Smooth muscle cell (in vitro differentiated cells): Measurements from ENCODE around the gene HACD2. TPM values are rescaled to one million over a fixed set of nuclear protein-coding genes. Genes with fewer than 3 reads are reported as not detected.

ENCODE experiments used
- DNase-seq: peaks from one replicate; lab custom pipeline; 2025; ENCODE audit not compliant: unreplicated experiment; lab: John Stamatoyannopoulos, UW
- H2AFZ ChIP-seq: fragments of 200-600 bp; sonication (generic); 2 replicates; pipeline ENCODE4 v1.6.0; 2016; ENCODE audit warnings: antibody characterized with exemption, low read depth, mild to moderate bottlenecking
- H3F3A ChIP-seq: fragments of 200-600 bp; sonication (generic); 2 replicates; pipeline ENCODE4 v1.6.0; 2017; ENCODE audit warnings: antibody characterized with exemption, low read depth
- H3K27ac ChIP-seq: fragments of 200-600 bp; sonication (generic); 2 replicates; pipeline ENCODE4 v1.5.1; 2016; ENCODE audit warnings: low read depth, mild to moderate bottlenecking
- H3K27me3 ChIP-seq: fragments of 200-600 bp; sonication (generic); 2 replicates; pipeline ENCODE4 v1.6.1; 2016; ENCODE audit warnings: low read depth, mild to moderate bottlenecking
- H3K36me3 ChIP-seq: fragments of 200-600 bp; sonication (generic); 2 replicates; pipeline ENCODE4 v1.5.1; 2016; ENCODE audit warnings: low read depth
- H3K4me1 ChIP-seq: fragments of 200-600 bp; sonication (generic); 2 replicates; pipeline ENCODE4 v1.5.1; 2016; ENCODE audit warnings: low read depth
- H3K4me2 ChIP-seq: fragments of 200-600 bp; sonication (generic); 2 replicates; pipeline ENCODE4 v1.6.0; 2016; ENCODE audit warnings: mild to moderate bottlenecking
- H3K4me3 ChIP-seq: fragments of 200-600 bp; sonication (generic); 2 replicates; pipeline ENCODE4 v1.5.1; 2016; ENCODE audit warnings: mild to moderate bottlenecking
- H3K79me2 ChIP-seq: fragments of 200-600 bp; sonication (generic); 2 replicates; pipeline ENCODE4 v1.6.0; 2016; ENCODE audit warnings: low read depth, mild to moderate bottlenecking
- H3K9ac ChIP-seq: fragments of 200-600 bp; sonication (generic); 2 replicates; pipeline ENCODE4 v1.6.0; 2016; ENCODE audit warnings: low read depth
- H3K9me3 ChIP-seq: fragments of 200-600 bp; sonication (generic); replicated peaks from 2 replicates; pipeline ENCODE4 v1.5.1; 2016; ENCODE audit warnings: low read depth
- H4K20me1 ChIP-seq: fragments of 200-600 bp; sonication (generic); 2 replicates; pipeline ENCODE4 v1.6.0; 2016; ENCODE audit warnings: low read depth
- whole genome bisulfite sequencing: methylation state at CpG from one replicate; pipeline ENCODE4 v1.1.7; 2016; ENCODE audit warnings: low lambda C conversion rate; 5-methylcytosine and 5-hydroxymethylcytosine counted together
- polyA plus RNA-seq: library from polyadenylated mRNA; unstranded; fragments of >200 nt; fragmentation: Nextera tagmentation; extraction: Ambion mirVana; gene quantifications from 2 replicates; pipeline ENCODE4 v1.2.1, GENCODE V29; 2016
- total RNA-seq: library from RNA; depleted of rRNA; stranded (reverse); fragments of >200 nt; gene quantifications from 2 replicates; pipeline ENCODE4 v1.2.3, GENCODE V29; 2014
- TF ChIP-seq, protein P1 (sequence below): fragments of 200-600 bp; sonication (generic); IDR thresholded peaks from 2 replicates; pipeline ENCODE4 v1.5.1; 2017; ENCODE audit warnings: borderline replicate concordance, mild to moderate bottlenecking, antibody characterized with exemption; ENCODE audit not compliant: insufficient read depth, poor library complexity, severe bottlenecking

HACD2 gene
- total and polyA plus RNA-seq, 2 experiments from 2014 or later: 9.5 to 28.3 TPM

DNA sequence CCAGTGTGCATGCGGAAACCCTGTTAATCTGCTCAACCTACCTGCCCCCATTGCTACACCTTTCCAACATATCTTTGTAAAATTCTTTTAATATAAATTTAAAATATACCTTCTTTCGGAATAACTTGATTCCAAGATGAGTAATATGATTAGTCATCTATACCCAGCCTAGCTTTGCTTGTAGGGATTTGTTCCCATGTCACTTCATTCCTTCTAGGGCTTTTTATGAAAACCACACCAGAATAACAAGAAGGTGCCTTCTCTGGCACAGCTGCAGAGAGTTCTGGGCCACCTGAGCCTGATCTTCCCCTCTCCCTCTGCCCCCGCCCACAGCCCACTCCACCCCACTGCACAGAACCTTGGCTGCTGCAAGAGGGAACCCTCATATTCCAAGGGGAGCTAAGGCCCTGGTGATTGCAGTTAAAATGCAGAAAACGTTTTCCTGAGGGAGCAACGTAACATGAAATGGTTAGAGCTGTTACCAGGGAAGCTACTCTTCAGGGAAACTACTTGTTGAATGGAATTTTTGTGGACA is 38.6 kb upstream of the HACD2 start:
- no peak overlapping the region for H3K4me3 ChIP-seq
- no peaks in the 10 kb centered on the region for H3K27me3 ChIP-seq
- H3K27ac ChIP-seq: no peak overlapping the region
- peaks cover 3% of the 10 kb centered on the region for H3K4me1 ChIP-seq
- DNase-seq: no peak
- H3K36me3 ChIP-seq: no peaks in the 10 kb centered on the region
- no peaks in the 10 kb centered on the region for H4K20me1 ChIP-seq
- WGBS: 85% methylated on average over 5 of the region's 5 CpGs
- H3K4me2 ChIP-seq: peak overlapping the region; percentile 9
- H3K9ac ChIP-seq: no peak overlapping the region
- no peaks in the 10 kb centered on the region for H3K79me2 ChIP-seq
- TF ChIP-seq, protein P1, sequence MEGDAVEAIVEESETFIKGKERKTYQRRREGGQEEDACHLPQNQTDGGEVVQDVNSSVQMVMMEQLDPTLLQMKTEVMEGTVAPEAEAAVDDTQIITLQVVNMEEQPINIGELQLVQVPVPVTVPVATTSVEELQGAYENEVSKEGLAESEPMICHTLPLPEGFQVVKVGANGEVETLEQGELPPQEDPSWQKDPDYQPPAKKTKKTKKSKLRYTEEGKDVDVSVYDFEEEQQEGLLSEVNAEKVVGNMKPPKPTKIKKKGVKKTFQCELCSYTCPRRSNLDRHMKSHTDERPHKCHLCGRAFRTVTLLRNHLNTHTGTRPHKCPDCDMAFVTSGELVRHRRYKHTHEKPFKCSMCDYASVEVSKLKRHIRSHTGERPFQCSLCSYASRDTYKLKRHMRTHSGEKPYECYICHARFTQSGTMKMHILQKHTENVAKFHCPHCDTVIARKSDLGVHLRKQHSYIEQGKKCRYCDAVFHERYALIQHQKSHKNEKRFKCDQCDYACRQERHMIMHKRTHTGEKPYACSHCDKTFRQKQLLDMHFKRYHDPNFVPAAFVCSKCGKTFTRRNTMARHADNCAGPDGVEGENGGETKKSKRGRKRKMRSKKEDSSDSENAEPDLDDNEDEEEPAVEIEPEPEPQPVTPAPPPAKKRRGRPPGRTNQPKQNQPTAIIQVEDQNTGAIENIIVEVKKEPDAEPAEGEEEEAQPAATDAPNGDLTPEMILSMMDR: no peak
- H3K9me3 ChIP-seq: no peaks in the 10 kb centered on the region
- H2AFZ ChIP-seq: no peak overlapping the region
- peaks cover 4% of the 10 kb centered on the region for H3F3A ChIP-seq

GRCh38 chr3:123622766-123623165 is 37.9 kb upstream of the HACD2 start:
- TF ChIP-seq, protein P1: no peak
- no peaks in the 10 kb centered on the region for H3K27me3 ChIP-seq
- H3K27ac ChIP-seq: no peak overlapping the region
- no peaks in the 10 kb centered on the region for H3K9me3 ChIP-seq
- H3K9ac ChIP-seq: no peak overlapping the region
- H3K4me3 ChIP-seq: no peak overlapping the region
- no peaks in the 10 kb centered on the region for H4K20me1 ChIP-seq
- no peak overlapping the region for H2AFZ ChIP-seq
- no peaks in the 10 kb centered on the region for H3K79me2 ChIP-seq
- WGBS: 89% methylated on average over 2 of the region's 2 CpGs
- peaks cover 5% of the 10 kb centered on the region for H3F3A ChIP-seq
- no peak overlapping the region for H3K4me2 ChIP-seq
- no peaks in the 10 kb centered on the region for H3K36me3 ChIP-seq
- no peak for DNase-seq
- H3K4me1 ChIP-seq: peaks cover 3% of the 10 kb centered on the region

- Histone ChIP-seq H3K9me3 (no peaks in the 10 kb centered on the region), H3K36me3 (no peaks in the 10 kb centered on the region), H4K20me1 (no peaks in the 10 kb centered on the region), H3K9ac (no peak overlapping the region), H3K4me1 (peaks cover 3% of the 10 kb centered on the region), H3K4me2 (no peak overlapping the region), H3K27me3 (no peaks in the 10 kb centered on the region), H3F3A (peaks cover 5% of the 10 kb centered on the region), H2AFZ (no peak overlapping the region), H3K79me2 (no peaks in the 10 kb centered on the region), H3K27ac (no peak overlapping the region), H3K4me3 (no peak overlapping the region)
- TF ChIP-seq, protein P1: no peak
- DNase-seq: no peak
- WGBS: 93% methylated on average over 7 of the region's 7 CpGs
Measured at GRCh38 chr3:123621850-123622189, 37.0 kb upstream of the HACD2 start.

DNA sequence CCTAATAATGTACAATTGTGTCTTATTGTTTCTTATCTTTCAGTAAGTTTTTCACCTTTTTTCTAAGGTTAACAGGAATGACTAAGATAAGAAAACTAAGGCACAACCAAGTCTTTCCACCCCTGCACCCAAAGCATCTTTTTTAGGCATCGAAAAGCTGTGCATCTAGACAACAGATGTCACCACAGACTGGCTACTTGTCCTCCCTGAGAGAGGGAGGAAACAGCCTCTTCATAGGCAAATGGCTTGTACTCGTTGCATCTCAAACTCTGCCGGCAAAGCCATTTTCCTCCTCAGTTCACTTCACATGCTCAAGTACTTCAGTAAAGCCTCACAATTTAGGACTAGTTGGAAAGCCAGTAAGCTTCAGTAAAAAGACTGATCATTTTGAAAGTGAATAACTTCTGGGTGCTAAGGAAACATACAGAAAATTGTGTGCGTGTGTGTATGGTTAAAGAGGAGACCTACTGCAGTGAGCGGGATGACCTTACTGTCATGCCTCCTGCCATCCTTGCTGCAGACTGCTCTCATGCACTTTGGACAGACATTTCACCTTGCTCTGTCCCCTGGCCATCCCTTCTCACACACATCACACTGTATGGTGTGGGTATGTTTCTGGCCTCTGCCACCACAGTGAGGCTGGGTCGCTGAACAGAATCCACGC is 36.5 kb upstream of the HACD2 start:
- no peak overlapping the region for H2AFZ ChIP-seq
- TF ChIP-seq, protein P1: no peak
- H3K36me3 ChIP-seq: no peaks in the 10 kb centered on the region
- no peaks in the 10 kb centered on the region for H3K9me3 ChIP-seq
- H3K27me3 ChIP-seq: no peaks in the 10 kb centered on the region
- H3K79me2 ChIP-seq: no peaks in the 10 kb centered on the region
- no peak overlapping the region for H3K4me2 ChIP-seq
- WGBS: 83% methylated on average over 7 of the region's 7 CpGs
- H3K9ac ChIP-seq: no peak overlapping the region
- H3F3A ChIP-seq: peaks cover 5% of the 10 kb centered on the region
- H3K4me1 ChIP-seq: peaks cover 3% of the 10 kb centered on the region
- no peaks in the 10 kb centered on the region for H4K20me1 ChIP-seq
- DNase-seq: no peak
- no peak overlapping the region for H3K4me3 ChIP-seq
- H3K27ac ChIP-seq: no peak overlapping the region
